IMR-90 (cell line): ENCODE results near the gene CDKN1A. TPM values are rescaled to one million over a fixed set of nuclear protein-coding genes. Genes with fewer than 3 reads are reported as not detected.
A peak's percentile ranks its signal among the peaks of the same experiment; 100 is the strongest.

Experiments
- ATAC-seq: fragments of 200-7000 bp; cut with Tn5 transposase; 2 replicates; pipeline ENCODE4 v1.9.1; 2020; ENCODE audit warnings: low read depth, mild to moderate bottlenecking, moderate library complexity
- BruUV-seq: library from RNA; stranded (reverse); fragments of 400-500 nt; replicated peaks from 2 replicates; lab custom pipeline; 2021; lab: Mats Ljungman, UMichigan
- CTCF ChIA-PET: fragments of 300-600 bp; formaldehyde crosslinking; extraction: SDS; loops from one replicate; lab custom pipeline; 2021; ENCODE audit warnings: antibody characterized with exemption; lab: Yijun Ruan, JAX
- POLR2A ChIA-PET: fragments of 300-600 bp; sonication (Branson Sonifier 250); formaldehyde crosslinking; loops from one replicate; lab custom pipeline; 2022; ENCODE audit warnings: antibody characterized with exemption; ENCODE audit not compliant: unreplicated experiment; lab: Charles Lee
- DNase-seq: peaks from one replicate; pipeline ENCODE4 v3.0.0; 2013
- H2AFZ ChIP-seq: replicated peaks from 2 replicates; pipeline ENCODE3; 2013; ENCODE audit warnings: low read length, mild to moderate bottlenecking; ENCODE audit not compliant: poor library complexity
- H2AK5ac ChIP-seq: 2 replicates; pipeline ENCODE4 v1.6.1; 2013; ENCODE audit warnings: low read depth, low read length, inconsistent platforms
- H2AK9ac ChIP-seq: replicated peaks from 2 replicates; pipeline ENCODE3; 2013; ENCODE audit warnings: mild to moderate bottlenecking, low read depth, low read length, moderate library complexity; ENCODE audit not compliant: poor library complexity
- H2BK120ac ChIP-seq: 2 replicates; pipeline ENCODE4 v1.6.1; 2013; ENCODE audit warnings: low read depth, low read length, inconsistent platforms
- H2BK15ac ChIP-seq: 3 replicates; pipeline ENCODE4 v1.6.1; 2013; ENCODE audit warnings: low read depth, low read length, inconsistent platforms
- H2BK20ac ChIP-seq: 2 replicates; pipeline ENCODE4 v1.6.1; 2013; ENCODE audit warnings: low read depth, mild to moderate bottlenecking, inconsistent platforms, low read length, moderate library complexity
- H2BK5ac ChIP-seq: 2 replicates; pipeline ENCODE4 v1.6.1; 2013; ENCODE audit warnings: mild to moderate bottlenecking, low read depth, low read length, inconsistent platforms; ENCODE audit not compliant: poor library complexity, severe bottlenecking
- H3K14ac ChIP-seq: replicated peaks from 2 replicates; pipeline ENCODE4 v1.6.1; 2013; ENCODE audit warnings: low read depth, low read length, inconsistent platforms
- H3K18ac ChIP-seq: 2 replicates; pipeline ENCODE4 v1.6.1; 2013; ENCODE audit warnings: low read depth, low read length, control low read depth
- H3K23ac ChIP-seq: 2 replicates; pipeline ENCODE4 v1.6.1; 2013; ENCODE audit warnings: low read depth, low read length, inconsistent platforms
- H3K27ac ChIP-seq: 2 replicates; pipeline ENCODE4 v1.5.1; 2013; ENCODE audit warnings: mild to moderate bottlenecking, control low read depth, low read length; ENCODE audit not compliant: insufficient read depth
- H3K27me3 ChIP-seq: 2 replicates; pipeline ENCODE4 v1.6.1; 2013; ENCODE audit warnings: low read length; ENCODE audit not compliant: control insufficient read depth, insufficient read depth
- H3K36me3 ChIP-seq: 2 replicates; pipeline ENCODE4 v1.6.1; 2013; ENCODE audit warnings: low read length, mixed read lengths; ENCODE audit not compliant: control insufficient read depth, insufficient read depth
- H3K4ac ChIP-seq: 2 replicates; pipeline ENCODE4 v1.6.1; 2013; ENCODE audit warnings: low read depth, low read length, inconsistent platforms
- H3K4me1 ChIP-seq: 2 replicates; pipeline ENCODE4 v1.6.1; 2013; ENCODE audit warnings: low read length, mixed read lengths; ENCODE audit not compliant: control insufficient read depth, insufficient read depth
- H3K4me2 ChIP-seq: 2 replicates; pipeline ENCODE4 v1.6.1; 2013; ENCODE audit warnings: low read depth, mild to moderate bottlenecking, control low read depth, low read length, moderate library complexity
- H3K4me3 ChIP-seq: 2 replicates; pipeline ENCODE4 v1.5.1; 2013; ENCODE audit warnings: low read depth, mild to moderate bottlenecking, control low read depth, low read length, moderate library complexity; ENCODE audit not compliant: insufficient read depth
- H3K56ac ChIP-seq: 2 replicates; pipeline ENCODE4 v1.6.1; 2013; ENCODE audit warnings: low read length, inconsistent platforms; ENCODE audit not compliant: insufficient read depth; ENCODE audit errors: extremely low read depth
- H3K79me1 ChIP-seq, 2 experiments: 2 replicates each; pipeline ENCODE4 v1.6.1; 2013; ENCODE audit warnings: low read length in 2 of 2, inconsistent platforms in 1 of 2, low read depth in 1 of 2
- H3K9ac ChIP-seq: 2 replicates; pipeline ENCODE4 v1.6.1; 2013; ENCODE audit warnings: low read depth, low read length, control low read depth
- H3K9me1 ChIP-seq: 2 replicates; pipeline ENCODE4 v1.6.1; 2013; ENCODE audit warnings: low read length, inconsistent platforms; ENCODE audit not compliant: insufficient read depth
- H3K9me3 ChIP-seq: 2 replicates; pipeline ENCODE4 v1.6.1; 2013; ENCODE audit warnings: low read length; ENCODE audit not compliant: control insufficient read depth, insufficient read depth
- H4K20me1 ChIP-seq: 2 replicates; pipeline ENCODE4 v1.6.1; 2013; ENCODE audit warnings: low read length, inconsistent platforms; ENCODE audit not compliant: insufficient read depth
- H4K5ac ChIP-seq: 2 replicates; pipeline ENCODE4 v1.6.1; 2013; ENCODE audit warnings: mild to moderate bottlenecking, low read depth, low read length, control low read depth
- H4K8ac ChIP-seq, 2 experiments: 2 replicates each; pipeline ENCODE4 v1.6.1; 2013; ENCODE audit warnings: low read depth in 2 of 2, low read length in 2 of 2, control low read depth in 1 of 2, inconsistent platforms in 1 of 2
- H4K91ac ChIP-seq: 2 replicates; pipeline ENCODE4 v1.6.1; 2013; ENCODE audit warnings: low read depth, low read length, inconsistent platforms; ENCODE audit not compliant: insufficient read depth
- MXI1 ChIP-seq: IDR thresholded peaks from 2 replicates; pipeline ENCODE4 v1.6.1; 2012; ENCODE audit warnings: low read depth, mild to moderate bottlenecking, low read length, moderate library complexity, borderline replicate concordance
- WGBS, 2 experiments: methylation state at CpG; one replicate each; pipeline versions ENCODE4 v1.1.5 to v1.1.7; 2013; ENCODE audit warnings: missing lambda C conversion rate in 2 of 2; ENCODE audit not compliant: insufficient read length in 1 of 2; ENCODE audit errors: extremely low coverage in 2 of 2; 5-methylcytosine and 5-hydroxymethylcytosine counted together
- dilution Hi-C: fragments of 300-500 bp; cut with HindIII; formaldehyde crosslinking; loops from one replicate; pipeline ENCODE4 v1.14.3; 2018; ENCODE audit warnings: low sequenced_read_pairs; ENCODE audit not compliant: unreplicated experiment
- in situ Hi-C: fragments of 300-500 bp; cut with MboI; formaldehyde crosslinking; loops from 3 replicates; pipeline ENCODE4 v1.14.3; 2019; ENCODE audit warnings: low sequenced_read_pairs, inconsistent platforms, mixed read lengths
- intact Hi-C: fragments of 100-400 bp; cut with micrococcal nuclease; formaldehyde crosslinking; loops from 2 replicates; pipeline ENCODE4 v1.10.0; 2022
- polyA plus RNA-seq, 3 experiments: library from polyadenylated mRNA; depleted of rRNA; stranded (reverse); fragments of >200 nt; gene quantifications; 2 replicates each; pipeline ENCODE4 v1.2.3, GENCODE V29; 2012; ENCODE audit warnings: low replicate concordance in 1 of 3
- total RNA-seq: library from RNA; depleted of rRNA; stranded (reverse); fragments of >200 nt; gene quantifications from 2 replicates; pipeline ENCODE4 v1.2.3, GENCODE V29; 2012

Gene CDKN1A
- total and polyA plus RNA-seq, 2 of the 4 experiments (the other 2 are of a cell fraction) = 155 to 576 TPM

DNA sequence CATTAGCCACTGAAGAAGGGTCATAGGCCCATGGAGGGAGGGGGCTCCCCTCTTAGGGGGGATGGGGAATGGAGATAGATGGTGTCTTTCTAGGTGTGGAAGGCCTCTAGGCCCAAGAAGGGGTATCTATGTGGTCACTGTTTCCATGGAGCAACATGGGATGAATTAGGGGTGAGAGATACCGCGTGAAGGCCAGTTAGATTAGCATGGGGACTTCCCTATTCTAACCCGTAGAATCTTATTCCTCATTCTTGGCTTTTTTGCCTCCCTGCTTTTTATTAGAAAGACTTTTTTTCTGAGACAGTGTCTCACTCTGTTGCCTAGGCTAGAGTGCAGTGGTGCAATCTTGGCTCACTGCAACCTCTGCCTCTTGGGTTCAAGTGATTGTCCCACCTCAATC is 22.3 kb downstream of the CDKN1A start:
- no TSS peak for BruUV-seq
- Histone ChIP-seq H4K91ac (no peak overlapping the region), H2AK5ac (no peak overlapping the region), H3K36me3 (no peaks in the 10 kb centered on the region), H3K4ac (no peak overlapping the region), H3K9me1 (peaks cover 3% of the 10 kb centered on the region; the same call in 1 of the 2 replicates), H3K14ac (0 out of 2 replicates have a peak overlapping the region, but pooled peaks have one; percentile 41), H3K18ac (no peak overlapping the region), H3K56ac (no peak overlapping the region), H2AFZ (no peak overlapping the region), H3K4me2 (no peak overlapping the region), H2BK20ac (no peak overlapping the region), H4K20me1 (no peaks in the 10 kb centered on the region), H2BK5ac (no peak overlapping the region), H3K4me1 (no peaks in the 10 kb centered on the region), H2BK120ac (no peak overlapping the region), H4K5ac (no peak overlapping the region), H2AK9ac (no peak overlapping the region), H4K8ac (no peak overlapping the region), H3K4me3 (no peak overlapping the region), H3K9me3 (peaks cover 3% of the 10 kb centered on the region), H3K23ac (no peak overlapping the region), H3K27me3 (peaks cover 21% of the 10 kb centered on the region), H3K27ac (no peak overlapping the region), H3K9ac (no peak overlapping the region), H3K79me1 (no peaks in the 10 kb centered on the region), H2BK15ac (no peak overlapping the region)
- ChIA-PET CTCF (interaction anchor here (0.9 kb wide), 1 partner anchor 24 kb away, joined by 3 read pairs; no protein-coding TSS in a partner anchor), POLR2A (no interaction called here)
- no CpG with 5 or more reads among the region's 3 CpGs for WGBS, 2 experiments
- ATAC-seq = no peak
- TF ChIP-seq MXI1 = no peak
- dilution Hi-C loops = no loop called here
- in situ Hi-C loops = loop anchor here (5.0 kb wide), 1 partner anchor 51 kb away; no protein-coding TSS in a partner anchor
- no peak for DNase-seq
- intact Hi-C loops = no loop called here
